Activated CD4-positive, alpha-beta T cell treated with anti-CD3 and anti-CD28 coated beads, Interleukin-2, amount 10 ng/mL, durations not matched to agents 24 days and 14 days (primary cell): ENCODE data around the gene SNAPC4. TPM values are rescaled to one million over a fixed set of nuclear protein-coding genes. Genes with fewer than 3 reads are reported as not detected.

ENCODE experiments used
- DNase-seq: peaks from one replicate; pipeline ENCODE4 v3.0.0; 2022
- H3K27ac Mint-ChIP-seq: one replicate; pipeline ENCODE4 v1.8.0; 2022; ENCODE audit warnings: mild to moderate bottlenecking, mixed read lengths
- H3K27me3 Mint-ChIP-seq: one replicate; pipeline ENCODE4 v1.8.0; 2022; ENCODE audit warnings: mixed read lengths
- H3K36me3 Mint-ChIP-seq: one replicate; pipeline ENCODE4 v1.8.0; 2022; ENCODE audit warnings: low read depth, mild to moderate bottlenecking, mixed read lengths
- H3K4me1 Mint-ChIP-seq: one replicate; pipeline ENCODE4 v1.8.0; 2021; ENCODE audit warnings: mixed read lengths
- H3K4me3 Mint-ChIP-seq: one replicate; pipeline ENCODE4 v1.8.0; 2022; ENCODE audit warnings: mild to moderate bottlenecking, moderate library complexity, mixed read lengths
- H3K9me3 Mint-ChIP-seq: one replicate; pipeline ENCODE4 v1.8.0; 2021; ENCODE audit warnings: mixed read lengths
- intact Hi-C: fragments of 100-400 bp; cut with micrococcal nuclease; formaldehyde crosslinking; loops from one replicate; pipeline ENCODE4 v1.15.1; 2023
- total RNA-seq: library from RNA; stranded (reverse); gene quantifications from 2 replicates; pipeline ENCODE4 v1.2.3, GENCODE V29; 2022

Gene SNAPC4
- total RNA-seq, 1 donor from 2014 or later, result 27.3 TPM

GRCh38 chr9:136437839-136438547 lies 38.0 kb upstream of the SNAPC4 start:
- Mint-ChIP-seq H3K36me3 (peaks cover 27% of the 10 kb centered on the region), H3K27me3 (no peaks in the 10 kb centered on the region), H3K4me1 (peaks cover 24% of the 10 kb centered on the region), H3K9me3 (no peaks in the 10 kb centered on the region), H3K4me3 (peak overlapping the region; percentile 85), H3K27ac (peak overlapping the region; percentile 35)
- no peak for DNase-seq
- intact Hi-C loops, result loop anchor here (2.0 kb wide), 1 partner anchor 27 kb away; the partner anchor contains the start of genes ENTR1 and PMPCA

- intact Hi-C loops, result no loop called here
- Mint-ChIP-seq H3K36me3 (peaks cover 22% of the 10 kb centered on the region), H3K27ac (peak overlapping the region; percentile 29), H3K4me1 (peaks cover 24% of the 10 kb centered on the region), H3K27me3 (no peaks in the 10 kb centered on the region), H3K4me3 (peak overlapping the region; percentile 85), H3K9me3 (no peaks in the 10 kb centered on the region)
- DNase-seq, result no peak
Observed at GRCh38 chr9:136437430-136437829, 37.5 kb upstream of the SNAPC4 start.

- no peaks in the 10 kb centered on the region for H3K9me3 Mint-ChIP-seq
- no peaks in the 10 kb centered on the region for H3K27me3 Mint-ChIP-seq
Observed at GRCh38 chr9:136436055-136436634, 36.2 kb upstream of the SNAPC4 start.

GRCh38 chr9:136434580-136435169 lies 34.7 kb upstream of the SNAPC4 start:
- H3K4me3 Mint-ChIP-seq, result no peak overlapping the region
- DNase-seq, result no peak
- intact Hi-C loops, result no loop called here
- H3K9me3 Mint-ChIP-seq, result no peaks in the 10 kb centered on the region
- H3K27me3 Mint-ChIP-seq, result no peaks in the 10 kb centered on the region
- peaks cover 21% of the 10 kb centered on the region for H3K4me1 Mint-ChIP-seq
- H3K27ac Mint-ChIP-seq, result no peak overlapping the region
- H3K36me3 Mint-ChIP-seq, result peaks cover 11% of the 10 kb centered on the region

More at GRCh38 chr9:136436055-136436634, 36.2 kb upstream of the SNAPC4 start:
- DNase-seq, result no peak
- Mint-ChIP-seq H3K4me1 (peaks cover 24% of the 10 kb centered on the region), H3K36me3 (peaks cover 14% of the 10 kb centered on the region), H3K4me3 (peak overlapping the region; percentile 85), H3K27ac (no peak overlapping the region)
- intact Hi-C loops, result no loop called here

- Mint-ChIP-seq H3K27ac (no peak overlapping the region), H3K27me3 (no peaks in the 10 kb centered on the region), H3K36me3 (peaks cover 11% of the 10 kb centered on the region), H3K9me3 (no peaks in the 10 kb centered on the region), H3K4me3 (no peak overlapping the region), H3K4me1 (peaks cover 21% of the 10 kb centered on the region)
- intact Hi-C loops, result no loop called here
- no peak for DNase-seq
Observed at GRCh38 chr9:136433849-136434579, 34.0 kb upstream of the SNAPC4 start.

- Mint-ChIP-seq H3K4me3 (no peak overlapping the region), H3K27me3 (no peaks in the 10 kb centered on the region), H3K27ac (no peak overlapping the region), H3K4me1 (peaks cover 19% of the 10 kb centered on the region), H3K36me3 (peaks cover 15% of the 10 kb centered on the region), H3K9me3 (no peaks in the 10 kb centered on the region)
- intact Hi-C loops, result no loop called here
- no peak for DNase-seq
Observed at GRCh38 chr9:136433043-136433715, 33.2 kb upstream of the SNAPC4 start.

- Mint-ChIP-seq H3K27me3 (no peaks in the 10 kb centered on the region), H3K36me3 (peaks cover 17% of the 10 kb centered on the region), H3K9me3 (no peaks in the 10 kb centered on the region), H3K27ac (no peak overlapping the region), H3K4me1 (peaks cover 15% of the 10 kb centered on the region), H3K4me3 (no peak overlapping the region)
- intact Hi-C loops, result no loop called here
- no peak for DNase-seq
Observed at GRCh38 chr9:136432591-136432990, 32.6 kb upstream of the SNAPC4 start.

GRCh38 chr9:136431782-136432350 lies 31.9 kb upstream of the SNAPC4 start:
- Mint-ChIP-seq H3K4me1 (peaks cover 8% of the 10 kb centered on the region), H3K4me3 (no peak overlapping the region), H3K9me3 (no peaks in the 10 kb centered on the region), H3K36me3 (peaks cover 14% of the 10 kb centered on the region), H3K27ac (no peak overlapping the region), H3K27me3 (no peaks in the 10 kb centered on the region)
- no peak for DNase-seq
- intact Hi-C loops, result no loop called here

- Mint-ChIP-seq H3K4me3 (no peak overlapping the region), H3K27ac (no peak overlapping the region), H3K4me1 (no peaks in the 10 kb centered on the region), H3K9me3 (no peaks in the 10 kb centered on the region), H3K27me3 (no peaks in the 10 kb centered on the region), H3K36me3 (peaks cover 14% of the 10 kb centered on the region)
- intact Hi-C loops, result no loop called here
- DNase-seq, result no peak
Observed at GRCh38 chr9:136430588-136431234, 30.7 kb upstream of the SNAPC4 start.

- intact Hi-C loops, result no loop called here
- no peak overlapping the region for H3K27ac Mint-ChIP-seq
- no peak for DNase-seq
- H3K36me3 Mint-ChIP-seq, result peaks cover 18% of the 10 kb centered on the region
- H3K4me1 Mint-ChIP-seq, result peaks cover 2% of the 10 kb centered on the region
- no peaks in the 10 kb centered on the region for H3K9me3 Mint-ChIP-seq
- H3K27me3 Mint-ChIP-seq, result no peaks in the 10 kb centered on the region
- H3K4me3 Mint-ChIP-seq, result no peak overlapping the region
Observed at GRCh38 chr9:136429683-136430491, 29.9 kb upstream of the SNAPC4 start.

GRCh38 chr9:136429075-136429628 lies 29.2 kb upstream of the SNAPC4 start:
- intact Hi-C loops, result no loop called here
- DNase-seq, result no peak
- no peaks in the 10 kb centered on the region for H3K27me3 Mint-ChIP-seq
- H3K4me3 Mint-ChIP-seq, result no peak overlapping the region
- H3K4me1 Mint-ChIP-seq, result peaks cover 2% of the 10 kb centered on the region
- H3K9me3 Mint-ChIP-seq, result no peaks in the 10 kb centered on the region
- no peak overlapping the region for H3K27ac Mint-ChIP-seq
- H3K36me3 Mint-ChIP-seq, result peaks cover 24% of the 10 kb centered on the region

- Mint-ChIP-seq H3K27ac (no peak overlapping the region), H3K9me3 (no peaks in the 10 kb centered on the region), H3K4me3 (no peak overlapping the region), H3K4me1 (peaks cover 2% of the 10 kb centered on the region), H3K36me3 (peaks cover 32% of the 10 kb centered on the region), H3K27me3 (no peaks in the 10 kb centered on the region)
- no peak for DNase-seq
- intact Hi-C loops, result no loop called here
Observed at GRCh38 chr9:136426787-136427186, 26.8 kb upstream of the SNAPC4 start.
